HG02852 (cell line): ENCODE data around the gene ZNF346.

ENCODE experiments used
- ATAC-seq: cut with Tn5 transposase; IDR thresholded peaks from one replicate; pipeline ENCODE4 v1.9.1; 2021; ENCODE audit warnings: mild to moderate bottlenecking, moderate library complexity; ENCODE audit not compliant: unreplicated experiment

ZNF346 gene

GRCh38 chr5:177066224-177066623 is 43.7 kb downstream of the ZNF346 start:
- no peak for ATAC-seq

- ATAC-seq, result no peak
Observed at GRCh38 chr5:177067503-177067902, 45.0 kb downstream of the ZNF346 start.

GRCh38 chr5:177070536-177071191 is 48.2 kb downstream of the ZNF346 start:
- no peak for ATAC-seq

GRCh38 chr5:177071666-177072385 is 49.3 kb downstream of the ZNF346 start:
- peak; percentile 62 for ATAC-seq

- no peak for ATAC-seq
Observed at GRCh38 chr5:177077335-177077734, 54.8 kb downstream of the ZNF346 start.

- ATAC-seq, result no peak
Observed at GRCh38 chr5:177079606-177080005, 57.1 kb downstream of the ZNF346 start.

- no peak for ATAC-seq
Observed at GRCh38 chr5:177080265-177080664, 57.8 kb downstream of the ZNF346 start.

GRCh38 chr5:177081859-177082258 is 59.4 kb downstream of the ZNF346 start:
- no peak for ATAC-seq

GRCh38 chr5:177083357-177083756 is 60.9 kb downstream of the ZNF346 start:
- no peak for ATAC-seq

GRCh38 chr5:177084175-177084574 is 61.7 kb downstream of the ZNF346 start:
- ATAC-seq, result no peak

GRCh38 chr5:177085985-177086653 is 63.6 kb downstream of the ZNF346 start:
- no peak for ATAC-seq

GRCh38 chr5:177086654-177087397 is 64.3 kb downstream of the ZNF346 start, which contains the start of gene FGFR4:
TSS of gene FGFR4 (plus strand) at chr5:177086915. CDS start at chr5:177089603, 2,688 bp downstream.
- peak; percentile 58 for ATAC-seq

GRCh38 chr5:177087398-177088005 is 65.0 kb downstream of the ZNF346 start:
- ATAC-seq, result no peak

- no peak for ATAC-seq
Observed at GRCh38 chr5:177089127-177089526, 66.6 kb downstream of the ZNF346 start.

- no peak for ATAC-seq
Observed at GRCh38 chr5:177089825-177090641, 67.5 kb downstream of the ZNF346 start.

GRCh38 chr5:177090813-177091212 is 68.3 kb downstream of the ZNF346 start:
- ATAC-seq, result no peak

GRCh38 chr5:177091232-177091631 is 68.7 kb downstream of the ZNF346 start:
- no peak for ATAC-seq

- ATAC-seq, result no peak
Observed at GRCh38 chr5:177092178-177093081, 69.9 kb downstream of the ZNF346 start.
